Vagina (tissue), 2 donors: ENCODE results near the gene DDX27. TPM values are rescaled to one million over a fixed set of nuclear protein-coding genes. Genes with fewer than 3 reads are reported as not detected.

Experiments
- DNase-seq, 2 donors: peaks; one replicate each; pipeline ENCODE4 v3.0.0-alpha.2; 2017; ENCODE audit errors: extremely low spot score in 2 of 2
- H3K27ac ChIP-seq: fragments of 200-600 bp; sonication (generic); one replicate; pipeline ENCODE4 v1.5.1; 2019
- H3K27me3 ChIP-seq: fragments of 200-600 bp; sonication (generic); one replicate; pipeline ENCODE4 v1.5.1; 2019
- H3K36me3 ChIP-seq, 2 donors: fragments of 200-600 bp; sonication (generic); one replicate each; pipeline ENCODE4 v1.5.1; 2017 to 2019
- H3K4me1 ChIP-seq: fragments of 200-600 bp; sonication (generic); one replicate; pipeline ENCODE4 v1.5.1; 2019
- H3K4me3 ChIP-seq, 2 donors: fragments of 200-600 bp; sonication (generic); 1 replicate in 1 of 2; 2 replicates in 1 of 2; pipeline ENCODE4 v1.5.1; 2016 to 2019
- H3K9me3 ChIP-seq: fragments of 200-600 bp; sonication (generic); one replicate; pipeline ENCODE4 v1.5.1; 2019
- POLR2A ChIP-seq, 2 donors: fragments of 450-650 bp; IDR thresholded peaks; one replicate each; pipeline ENCODE4 v1.6.1; 2017; ENCODE audit warnings: antibody characterized with exemption in 2 of 2, mild to moderate bottlenecking in 2 of 2, moderate library complexity in 2 of 2
- POLR2AphosphoS5 ChIP-seq, 2 donors: sonication (generic); formaldehyde crosslinking; IDR thresholded peaks; one replicate each; pipeline ENCODE4 v1.9.0; 2017; ENCODE audit warnings: antibody characterized with exemption in 2 of 2, mild to moderate bottlenecking in 2 of 2, low read depth in 1 of 2; ENCODE audit not compliant: insufficient read depth in 1 of 2
- intact Hi-C: fragments of 100-400 bp; cut with DNase I; formaldehyde crosslinking; loops from one replicate; pipeline ENCODE4 v1.15.1; 2023
- total RNA-seq: library from RNA; depleted of rRNA; stranded (reverse); fragments of >200 nt; gene quantifications from one replicate; pipeline ENCODE4 v1.2.3, GENCODE V29; 2016
- TF ChIP-seq, protein P1 (sequence below), 3 experiments: fragments of 450-650 bp in 2 of 3; fragments of 200-600 bp in 1 of 3; sonication (generic) in 1 of 3; IDR thresholded peaks; one replicate each; pipeline ENCODE4 v1.5.1; 2017 to 2019; ENCODE audit warnings: antibody characterized with exemption in 3 of 3, mild to moderate bottlenecking in 2 of 3, moderate library complexity in 2 of 3

The DDX27 gene
- total RNA-seq, 1 donor from 2014 or later = 23.3 TPM

DNA sequence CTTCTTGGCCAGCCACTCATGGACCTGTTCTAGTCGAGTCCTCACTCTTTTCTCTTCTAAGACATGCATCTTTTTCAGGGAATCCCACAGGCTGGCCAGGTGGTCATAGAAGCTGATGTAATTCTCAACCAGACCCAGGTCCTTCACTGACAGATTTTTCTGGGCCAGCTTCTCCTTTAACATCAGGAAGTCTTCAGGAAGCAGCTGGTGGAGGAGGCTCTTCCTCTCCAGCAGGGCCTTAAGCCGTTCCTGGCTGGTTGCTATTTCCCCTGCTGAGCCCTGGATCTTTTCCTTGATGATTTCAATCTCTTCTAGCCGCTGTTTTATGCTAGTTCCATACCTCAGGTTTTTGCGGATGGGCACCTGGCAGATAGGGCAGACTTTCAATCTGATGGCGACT lies 28.6 kb downstream of the DDX27 start:
- Histone ChIP-seq H3K4me3 (no peak overlapping the region), H3K4me1 (peaks cover 8% of the 10 kb centered on the region), H3K36me3 (peaks cover 0 to 87% of the 10 kb centered on the region in 2 donors), H3K9me3 (no peaks in the 10 kb centered on the region), H3K27me3 (no peaks in the 10 kb centered on the region), H3K27ac (no peak overlapping the region)
- intact Hi-C loops = no loop called here
- TF ChIP-seq, protein P1, sequence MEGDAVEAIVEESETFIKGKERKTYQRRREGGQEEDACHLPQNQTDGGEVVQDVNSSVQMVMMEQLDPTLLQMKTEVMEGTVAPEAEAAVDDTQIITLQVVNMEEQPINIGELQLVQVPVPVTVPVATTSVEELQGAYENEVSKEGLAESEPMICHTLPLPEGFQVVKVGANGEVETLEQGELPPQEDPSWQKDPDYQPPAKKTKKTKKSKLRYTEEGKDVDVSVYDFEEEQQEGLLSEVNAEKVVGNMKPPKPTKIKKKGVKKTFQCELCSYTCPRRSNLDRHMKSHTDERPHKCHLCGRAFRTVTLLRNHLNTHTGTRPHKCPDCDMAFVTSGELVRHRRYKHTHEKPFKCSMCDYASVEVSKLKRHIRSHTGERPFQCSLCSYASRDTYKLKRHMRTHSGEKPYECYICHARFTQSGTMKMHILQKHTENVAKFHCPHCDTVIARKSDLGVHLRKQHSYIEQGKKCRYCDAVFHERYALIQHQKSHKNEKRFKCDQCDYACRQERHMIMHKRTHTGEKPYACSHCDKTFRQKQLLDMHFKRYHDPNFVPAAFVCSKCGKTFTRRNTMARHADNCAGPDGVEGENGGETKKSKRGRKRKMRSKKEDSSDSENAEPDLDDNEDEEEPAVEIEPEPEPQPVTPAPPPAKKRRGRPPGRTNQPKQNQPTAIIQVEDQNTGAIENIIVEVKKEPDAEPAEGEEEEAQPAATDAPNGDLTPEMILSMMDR (IDR thresholded peaks at IDR 0.05) = no peak
- TF ChIP-seq POLR2AphosphoS5 (IDR thresholded peaks at IDR 0.05; ENCODE audit: insufficient read depth in 1 of 2, low read depth in 1 of 2) (no peak), POLR2A (IDR thresholded peaks at IDR 0.05) (no peak)
- DNase-seq = no peak

DNA sequence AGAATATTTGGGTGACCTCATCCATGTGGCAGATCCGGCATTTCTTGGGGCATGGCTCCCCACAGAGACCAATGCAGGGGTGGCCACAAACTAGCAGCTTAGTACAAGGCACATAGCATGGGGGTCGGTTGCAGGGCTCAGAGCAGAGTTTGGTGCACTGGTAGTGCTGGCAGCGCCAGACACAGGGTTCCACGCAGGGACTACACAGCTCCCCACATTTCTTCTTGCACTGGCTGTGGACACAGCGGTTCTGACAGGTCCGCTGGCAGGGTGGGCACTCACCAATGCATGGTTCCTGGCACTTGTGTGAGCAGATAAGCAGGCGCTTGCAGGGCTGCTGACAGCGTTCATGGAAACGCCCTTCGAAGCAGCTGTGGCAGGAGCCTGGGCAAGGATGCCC lies 29.1 kb downstream of the DDX27 start:
- H3K27me3 ChIP-seq = no peaks in the 10 kb centered on the region
- TF ChIP-seq POLR2AphosphoS5 (IDR thresholded peaks at IDR 0.05; ENCODE audit: insufficient read depth in 1 of 2, low read depth in 1 of 2) = no peak
- TF ChIP-seq, protein P1 (IDR thresholded peaks at IDR 0.05) = no peak
- no peak for TF ChIP-seq POLR2A (IDR thresholded peaks at IDR 0.05)
- DNase-seq = no peak
- no peak overlapping the region for H3K27ac ChIP-seq
- no peaks in the 10 kb centered on the region for H3K9me3 ChIP-seq
- H3K36me3 ChIP-seq = peaks cover 0 to 87% of the 10 kb centered on the region in 2 donors
- intact Hi-C loops = no loop called here
- H3K4me3 ChIP-seq = no peak overlapping the region
- H3K4me1 ChIP-seq = peaks cover 8% of the 10 kb centered on the region

DNA sequence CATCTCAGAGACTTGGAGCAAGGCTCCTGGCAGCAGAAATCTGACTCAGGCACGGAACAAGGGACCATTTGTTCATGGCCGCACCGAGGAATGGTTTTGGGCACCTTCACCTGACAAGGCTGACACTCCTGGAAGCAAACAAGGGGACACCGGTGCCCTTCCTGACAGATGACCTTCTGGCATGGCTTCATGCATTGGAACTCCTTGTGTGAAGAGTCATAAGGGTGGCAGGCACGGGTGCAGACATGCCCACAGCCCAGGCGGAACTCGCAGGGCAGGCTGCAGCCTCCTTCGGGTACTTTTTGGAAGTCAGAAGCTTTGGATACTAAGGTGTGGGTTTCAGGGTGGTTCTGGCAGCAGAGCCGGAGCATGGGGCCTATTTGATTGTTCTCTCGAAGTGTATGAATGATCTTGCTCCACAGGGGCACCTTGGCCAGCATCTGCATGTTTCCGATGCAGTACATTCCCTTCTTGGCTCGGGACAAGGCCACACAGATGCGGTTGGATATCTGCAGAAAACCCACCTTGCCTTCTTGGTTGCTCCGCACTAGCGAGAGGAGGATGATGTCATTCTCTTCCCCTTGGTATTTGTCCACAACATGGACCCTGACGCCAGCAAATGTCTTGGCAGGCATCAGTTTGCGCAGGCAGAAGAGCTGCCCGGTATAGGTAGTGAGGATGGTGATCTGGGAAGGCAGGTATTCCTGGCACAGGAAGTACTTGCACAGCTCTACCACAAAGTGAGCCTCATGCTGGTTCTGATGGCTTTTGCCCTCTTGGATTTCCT lies 29.9 kb downstream of the DDX27 start:
- no peak overlapping the region for H3K4me3 ChIP-seq
- TF ChIP-seq, protein P1 (IDR thresholded peaks at IDR 0.05) = no peak
- TF ChIP-seq POLR2AphosphoS5 (IDR thresholded peaks at IDR 0.05; ENCODE audit: insufficient read depth in 1 of 2, low read depth in 1 of 2) (no peak), POLR2A (IDR thresholded peaks at IDR 0.05) (no peak)
- no peaks in the 10 kb centered on the region for H3K9me3 ChIP-seq
- DNase-seq = no peak
- peaks cover 0 to 87% of the 10 kb centered on the region in 2 donors for H3K36me3 ChIP-seq
- peaks cover 8% of the 10 kb centered on the region for H3K4me1 ChIP-seq
- intact Hi-C loops = no loop called here
- no peaks in the 10 kb centered on the region for H3K27me3 ChIP-seq
- H3K27ac ChIP-seq = no peak overlapping the region

- intact Hi-C loops = no loop called here
- TF ChIP-seq POLR2A (IDR thresholded peaks at IDR 0.05) (no peak), POLR2AphosphoS5 (IDR thresholded peaks at IDR 0.05; ENCODE audit: insufficient read depth in 1 of 2, low read depth in 1 of 2) (no peak)
- TF ChIP-seq, protein P1 (IDR thresholded peaks at IDR 0.05) = no peak
- H3K4me1 ChIP-seq = peaks cover 8% of the 10 kb centered on the region
- H3K9me3 ChIP-seq = no peaks in the 10 kb centered on the region
- H3K27me3 ChIP-seq = no peaks in the 10 kb centered on the region
- DNase-seq = no peak
- no peak overlapping the region for H3K27ac ChIP-seq
- no peak overlapping the region for H3K4me3 ChIP-seq
- H3K36me3 ChIP-seq = peaks cover 0 to 99% of the 10 kb centered on the region in 2 donors
Observed at GRCh38 chr20:49252556-49253350, 33.5 kb downstream of the DDX27 start.
